Measurements from ENCODE around the gene EGLN3. TPM values are rescaled to one million over a fixed set of nuclear protein-coding genes. Genes with fewer than 3 reads are reported as not detected.

EGLN3 gene
- total and polyA plus RNA-seq, 3 experiments from 2014 or later = 1.6 to 2.5 (median 2.1) TPM

GRCh38 chr14:33879684-33880286 is 71.1 kb downstream of the EGLN3 start:
- Mint-ChIP-seq H3K36me3 (peaks cover under 1 to 16% (median 2%) of the 10 kb centered on the region in 3 donors), H3K27ac (no peak overlapping the region), H3K27me3 (peaks cover 0 to 1% of the 10 kb centered on the region in 2 donors), H3K4me3 (no peak overlapping the region), H3K9me3 (peaks cover 14 to 35% (median 25%) of the 10 kb centered on the region in 5 donors), H3K4me1 (no peaks in the 10 kb centered on the region)
- H3K9me3 ChIP-seq (ENCODE audit: low read length) = peaks cover 9% of the 10 kb centered on the region
- H3K27ac ChIP-seq (ENCODE audit: low read depth, low read length) = no peak overlapping the region
- no peak overlapping the region for H3K4me3 ChIP-seq (ENCODE audit: low read length)
- H3K27me3 ChIP-seq (ENCODE audit: insufficient read depth, low read length, poor library complexity, severe bottlenecking) = no peaks in the 10 kb centered on the region
- no peaks in the 10 kb centered on the region for H3K4me1 ChIP-seq (ENCODE audit: insufficient read depth, low read length)
- H3K36me3 ChIP-seq (ENCODE audit: insufficient read depth, low read length) = no peaks in the 10 kb centered on the region
- no peak for DNase-seq
- ChIA-PET CTCF (no interaction called here), POLR2A (no interaction called here)

GRCh38 chr14:33876274-33876673 is 74.6 kb downstream of the EGLN3 start:
- H3K36me3 Mint-ChIP-seq = peaks cover 2 to 28% (median 2%) of the 10 kb centered on the region in 3 donors
- peaks cover 14 to 50% (median 40%) of the 10 kb centered on the region in 5 donors for H3K9me3 Mint-ChIP-seq
- no peaks in the 10 kb centered on the region for H3K27me3 Mint-ChIP-seq
- Histone ChIP-seq H3K36me3 (ENCODE audit: insufficient read depth, low read length) (no peaks in the 10 kb centered on the region), H3K9me3 (ENCODE audit: low read length) (peaks cover 9% of the 10 kb centered on the region), H3K27me3 (ENCODE audit: insufficient read depth, low read length, poor library complexity, severe bottlenecking) (no peaks in the 10 kb centered on the region), H3K4me3 (ENCODE audit: low read length) (no peak overlapping the region), H3K4me1 (ENCODE audit: insufficient read depth, low read length) (no peaks in the 10 kb centered on the region), H3K27ac (ENCODE audit: low read depth, low read length) (no peak overlapping the region)
- DNase-seq = no peak
- no peak overlapping the region for H3K4me3 Mint-ChIP-seq
- CTCF ChIA-PET = no interaction called here
- POLR2A ChIA-PET = no interaction called here
- no peaks in the 10 kb centered on the region for H3K4me1 Mint-ChIP-seq
- H3K27ac Mint-ChIP-seq = no peak overlapping the region

Measured in CD8-positive, alpha-beta memory T cell (primary cell).